Vagina (tissue), 2 donors: ENCODE results near the gene TMEM98. TPM values are rescaled to one million over a fixed set of nuclear protein-coding genes. Genes with fewer than 3 reads are reported as not detected.

Experiments
- DNase-seq, 2 donors: peaks; one replicate each; pipeline ENCODE4 v3.0.0-alpha.2; 2017; ENCODE audit errors: extremely low spot score in 2 of 2
- H3K27ac ChIP-seq: fragments of 200-600 bp; sonication (generic); one replicate; pipeline ENCODE4 v1.5.1; 2019
- H3K27me3 ChIP-seq: fragments of 200-600 bp; sonication (generic); one replicate; pipeline ENCODE4 v1.5.1; 2019
- H3K36me3 ChIP-seq, 2 donors: fragments of 200-600 bp; sonication (generic); one replicate each; pipeline ENCODE4 v1.5.1; 2017 to 2019
- H3K4me1 ChIP-seq: fragments of 200-600 bp; sonication (generic); one replicate; pipeline ENCODE4 v1.5.1; 2019
- H3K4me3 ChIP-seq, 2 donors: fragments of 200-600 bp; sonication (generic); 1 replicate in 1 of 2; 2 replicates in 1 of 2; pipeline ENCODE4 v1.5.1; 2016 to 2019
- H3K9me3 ChIP-seq: fragments of 200-600 bp; sonication (generic); one replicate; pipeline ENCODE4 v1.5.1; 2019
- CTCF ChIP-seq, 3 experiments: fragments of 450-650 bp in 2 of 3; fragments of 200-600 bp in 1 of 3; sonication (generic) in 1 of 3; IDR thresholded peaks; one replicate each; pipeline ENCODE4 v1.5.1; 2017 to 2019; ENCODE audit warnings: antibody characterized with exemption in 3 of 3, mild to moderate bottlenecking in 2 of 3, moderate library complexity in 2 of 3
- POLR2A ChIP-seq, 2 donors: fragments of 450-650 bp; IDR thresholded peaks; one replicate each; pipeline ENCODE4 v1.6.1; 2017; ENCODE audit warnings: antibody characterized with exemption in 2 of 2, mild to moderate bottlenecking in 2 of 2, moderate library complexity in 2 of 2
- POLR2AphosphoS5 ChIP-seq, 2 donors: sonication (generic); formaldehyde crosslinking; IDR thresholded peaks; one replicate each; pipeline ENCODE4 v1.9.0; 2017; ENCODE audit warnings: antibody characterized with exemption in 2 of 2, mild to moderate bottlenecking in 2 of 2, low read depth in 1 of 2; ENCODE audit not compliant: insufficient read depth in 1 of 2
- intact Hi-C: fragments of 100-400 bp; cut with DNase I; formaldehyde crosslinking; loops from one replicate; pipeline ENCODE4 v1.15.1; 2023
- total RNA-seq: library from RNA; depleted of rRNA; stranded (reverse); fragments of >200 nt; gene quantifications from one replicate; pipeline ENCODE4 v1.2.3, GENCODE V29; 2016

TMEM98 gene
- total RNA-seq: 85.0 TPM

GRCh38 chr17:32927724-32928585, at the start of gene TMEM98:
Gene TMEM98, plus strand, starts transcription at chr17:32928153. Its CDS starts 3,376 bp downstream, at chr17:32931529.
- peak within 1 kb of the TSS; percentile 68 for H3K27ac ChIP-seq
- TF ChIP-seq POLR2A (IDR thresholded peaks at IDR 0.05): no peak
- TF ChIP-seq POLR2AphosphoS5 (IDR thresholded peaks at IDR 0.05; ENCODE audit: insufficient read depth in 1 of 2, low read depth in 1 of 2): no peak
- TF ChIP-seq CTCF (IDR thresholded peaks at IDR 0.05): no peak
- DNase-seq: peak in 1 of 2 donors; percentile 32
- peaks cover 29% of the 10 kb centered on the region for H3K4me1 ChIP-seq
- peak within 1 kb of the TSS; percentile 69 to 77 for H3K4me3 ChIP-seq
- H3K36me3 ChIP-seq: peaks cover 0 to 1% of the 10 kb centered on the region in 2 donors
- H3K27me3 ChIP-seq: no peaks in the 10 kb centered on the region
- H3K9me3 ChIP-seq: no peaks in the 10 kb centered on the region
- intact Hi-C loops: no loop called here

- no peak for TF ChIP-seq CTCF (IDR thresholded peaks at IDR 0.05)
- no peak for TF ChIP-seq POLR2AphosphoS5 (IDR thresholded peaks at IDR 0.05; ENCODE audit: insufficient read depth in 1 of 2, low read depth in 1 of 2)
- no peak for TF ChIP-seq POLR2A (IDR thresholded peaks at IDR 0.05)
- peaks cover 32% of the 10 kb centered on the region for H3K4me1 ChIP-seq
- H3K36me3 ChIP-seq: no peaks in the 10 kb centered on the region
- no peak overlapping the region for H3K4me3 ChIP-seq
- H3K27ac ChIP-seq: no peak overlapping the region
- DNase-seq: no peak
- intact Hi-C loops: loop anchor here (5.0 kb wide), 2 partner anchors 81 to 96 kb away; no protein-coding TSS in a partner anchor
- H3K9me3 ChIP-seq: no peaks in the 10 kb centered on the region
- H3K27me3 ChIP-seq: no peaks in the 10 kb centered on the region
Observed at GRCh38 chr17:32878211-32878610, 49.7 kb upstream of the TMEM98 start.

GRCh38 chr17:32879134-32879533, 48.8 kb upstream of the TMEM98 start:
- TF ChIP-seq CTCF (IDR thresholded peaks at IDR 0.05): no peak
- TF ChIP-seq POLR2AphosphoS5 (IDR thresholded peaks at IDR 0.05; ENCODE audit: insufficient read depth in 1 of 2, low read depth in 1 of 2): no peak
- no peak for TF ChIP-seq POLR2A (IDR thresholded peaks at IDR 0.05)
- intact Hi-C loops: loop anchor here (5.0 kb wide), 2 partner anchors 82 to 97 kb away; no protein-coding TSS in a partner anchor
- no peaks in the 10 kb centered on the region for H3K9me3 ChIP-seq
- no peak overlapping the region for H3K27ac ChIP-seq
- no peaks in the 10 kb centered on the region for H3K36me3 ChIP-seq
- H3K4me3 ChIP-seq: no peak overlapping the region
- DNase-seq: no peak
- H3K27me3 ChIP-seq: no peaks in the 10 kb centered on the region
- peaks cover 25% of the 10 kb centered on the region for H3K4me1 ChIP-seq

GRCh38 chr17:32880671-32881453, 47.1 kb upstream of the TMEM98 start:
- Histone ChIP-seq H3K36me3 (no peaks in the 10 kb centered on the region), H3K4me1 (peaks cover 15% of the 10 kb centered on the region), H3K27me3 (no peaks in the 10 kb centered on the region), H3K27ac (no peak overlapping the region), H3K4me3 (no peak overlapping the region), H3K9me3 (no peaks in the 10 kb centered on the region)
- no peak for DNase-seq
- intact Hi-C loops: no loop called here
- TF ChIP-seq POLR2A (IDR thresholded peaks at IDR 0.05) (no peak), POLR2AphosphoS5 (IDR thresholded peaks at IDR 0.05; ENCODE audit: insufficient read depth in 1 of 2, low read depth in 1 of 2) (no peak), CTCF (IDR thresholded peaks at IDR 0.05) (no peak)
